NCI-H2171 (cell line): ENCODE results near the gene CLEC4M.
"Not testable (repeated sequence)": the region's sequence is repeated elsewhere in the genome, so short reads cannot be mapped to it uniquely, and the experiment has no call there.

ENCODE experiments used
- DNase-seq: peaks from one replicate; lab custom pipeline; 2025; lab: John Stamatoyannopoulos, UW

Gene CLEC4M

DNA sequence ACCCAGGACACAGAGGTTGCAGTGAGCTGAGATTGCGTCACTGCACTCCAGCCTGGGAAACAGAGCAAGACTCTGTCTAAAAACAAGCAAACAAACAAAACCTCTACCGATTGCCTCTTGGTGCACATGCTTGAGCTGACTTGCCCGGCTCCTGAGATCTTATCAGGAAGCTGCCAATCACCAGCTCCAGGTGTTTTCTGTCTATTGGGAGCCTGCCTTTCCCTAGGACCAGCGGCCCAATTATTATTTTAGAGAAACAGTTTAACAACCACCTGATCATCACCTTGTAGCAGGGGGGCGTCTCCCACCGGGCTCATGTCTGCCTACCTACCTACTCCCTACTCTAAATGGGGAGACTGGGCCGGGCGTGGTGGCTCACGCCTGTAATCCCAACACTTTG is 10.8 kb downstream of the CLEC4M start:
- peak; percentile 48 for DNase-seq

DNA sequence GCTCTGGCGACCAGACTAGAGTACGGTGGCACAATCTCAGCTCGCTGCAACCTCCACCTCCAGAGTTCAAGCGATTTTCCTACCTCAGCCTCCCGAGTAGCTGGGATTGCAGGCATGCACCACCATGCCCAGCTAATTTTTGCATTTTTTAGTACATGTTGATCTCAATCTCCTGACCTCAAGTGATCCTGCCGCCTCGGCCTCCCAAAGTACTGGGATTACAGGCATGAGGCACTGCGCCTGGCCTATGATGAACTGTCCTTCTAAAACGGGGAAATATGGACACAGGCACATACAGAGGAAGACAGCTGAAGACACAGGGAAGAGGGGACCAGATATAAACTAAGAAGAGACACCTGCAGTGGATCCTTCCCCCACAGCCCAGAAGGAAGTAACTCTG is 12.7 kb downstream of the CLEC4M start:
- DNase-seq: no peak

DNA sequence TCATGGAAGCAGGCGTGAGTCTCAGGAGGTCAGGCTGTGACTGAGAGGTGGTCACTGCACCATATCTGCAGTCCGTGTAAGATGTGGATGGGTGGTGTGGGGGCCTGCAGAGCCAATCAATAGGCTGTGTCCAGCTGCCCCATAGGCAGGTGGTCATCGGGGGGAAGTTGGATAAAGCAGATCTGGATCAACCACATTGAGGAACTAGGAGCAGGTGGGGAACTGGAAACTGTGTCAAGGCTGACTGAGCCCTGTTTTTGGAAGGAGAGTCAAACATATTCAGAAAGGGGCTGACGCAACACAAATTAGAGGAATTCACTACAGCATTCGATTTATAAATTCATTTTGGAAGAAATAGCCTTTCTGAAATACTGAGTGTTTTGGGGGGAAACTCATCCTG is 15.0 kb downstream of the CLEC4M start:
- no peak for DNase-seq

DNA sequence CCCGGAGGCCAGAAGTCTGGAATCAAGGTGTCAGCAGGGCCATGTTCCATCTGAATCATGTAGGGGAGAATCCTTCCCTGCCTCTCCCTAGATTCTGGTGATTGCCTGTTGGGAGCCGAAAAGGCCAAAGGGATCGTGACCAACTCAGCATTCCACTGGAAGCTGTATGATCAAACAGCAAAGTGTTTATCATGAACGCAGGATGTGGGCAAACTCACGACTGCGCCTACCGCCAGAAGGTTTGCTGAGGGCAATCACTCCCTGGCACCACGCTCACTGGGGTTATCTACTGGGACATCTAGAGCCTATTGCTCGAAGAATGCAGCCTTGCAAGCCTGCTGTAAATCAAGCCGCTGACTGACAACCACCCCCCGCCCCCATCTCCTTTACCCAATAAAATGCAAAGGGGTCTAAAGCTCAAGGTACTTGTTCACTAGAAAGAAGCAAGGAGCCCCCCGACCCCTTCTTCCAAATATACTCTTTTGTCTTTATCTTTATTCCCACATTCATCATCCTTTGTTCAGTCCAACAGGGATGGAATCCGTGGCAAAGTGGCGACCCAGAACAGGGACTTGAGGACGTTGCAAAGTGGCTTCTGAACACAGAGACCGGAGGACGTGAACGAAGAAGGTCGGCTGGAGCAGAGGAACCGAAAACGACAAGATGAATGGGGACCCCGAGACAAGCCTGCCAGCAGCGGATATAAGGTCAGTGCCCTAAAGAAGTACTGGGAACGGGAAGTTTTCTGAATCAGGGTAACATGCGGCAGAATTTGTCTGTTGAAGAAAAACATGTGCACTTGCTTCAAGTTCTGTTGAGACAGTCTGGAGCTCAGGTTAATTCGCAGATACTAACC is 16.8 kb downstream of the CLEC4M start:
- DNase-seq: no peak

DNA sequence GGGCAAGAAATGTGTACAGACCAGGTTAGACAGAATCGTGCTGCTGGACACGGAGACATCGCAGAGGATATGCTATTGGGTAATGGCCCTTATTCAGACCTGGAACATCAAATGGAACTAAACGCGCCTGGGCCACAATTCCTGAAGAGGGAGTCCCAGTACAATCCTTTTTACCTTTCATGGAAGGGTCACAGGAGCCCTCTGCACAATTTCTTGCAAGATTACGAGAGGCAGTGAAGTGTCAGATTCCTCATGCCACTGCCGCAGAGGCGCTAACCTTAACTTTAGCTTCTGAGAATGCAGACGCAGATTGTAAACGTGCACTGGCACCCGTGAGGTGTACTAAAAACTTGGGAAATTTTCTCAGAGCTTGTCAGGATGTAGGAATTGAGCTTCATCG is 18.1 kb downstream of the CLEC4M start:
- DNase-seq: no peak

DNA sequence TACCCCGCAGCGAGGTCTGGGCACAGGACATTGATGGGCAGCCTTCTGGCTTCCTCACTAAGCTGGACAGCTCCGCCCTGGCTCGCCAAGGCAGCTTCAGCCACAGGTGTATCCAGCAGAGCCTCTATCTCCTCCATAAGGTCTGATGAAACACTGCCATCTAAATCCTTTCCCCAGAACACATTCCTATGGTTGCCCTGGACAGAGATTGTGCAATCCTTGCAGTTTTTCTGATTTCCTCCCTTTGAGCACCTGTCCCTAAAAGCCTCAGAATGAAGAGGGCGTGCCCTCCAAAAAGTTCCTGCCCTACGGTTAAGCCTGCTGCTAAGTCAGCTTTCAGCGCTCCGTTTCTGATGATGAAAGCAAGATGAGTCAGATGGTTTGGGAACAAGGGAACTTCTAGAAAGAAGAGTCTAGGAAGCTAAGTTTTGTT is 21.0 kb downstream of the CLEC4M start:
- no peak for DNase-seq

DNA sequence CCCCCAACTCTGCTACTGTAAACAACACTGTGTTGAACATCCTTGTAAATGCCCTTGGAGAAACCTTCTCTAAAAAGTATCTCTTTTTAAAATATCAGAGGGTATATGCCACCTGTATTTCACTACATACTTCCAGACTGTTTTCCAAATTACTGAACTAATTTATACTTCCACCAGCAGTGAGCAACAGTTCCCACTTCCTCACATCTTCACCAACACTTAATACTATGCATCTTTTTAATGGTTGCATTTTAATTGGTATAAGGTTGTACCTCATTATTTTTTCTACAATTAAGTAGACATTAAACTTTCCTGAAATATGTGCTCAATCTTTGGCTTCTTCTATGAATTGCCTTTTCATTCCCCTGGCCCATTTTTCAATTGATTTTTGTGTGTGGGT is 21.8 kb downstream of the CLEC4M start:
- DNase-seq: no peak

DNA sequence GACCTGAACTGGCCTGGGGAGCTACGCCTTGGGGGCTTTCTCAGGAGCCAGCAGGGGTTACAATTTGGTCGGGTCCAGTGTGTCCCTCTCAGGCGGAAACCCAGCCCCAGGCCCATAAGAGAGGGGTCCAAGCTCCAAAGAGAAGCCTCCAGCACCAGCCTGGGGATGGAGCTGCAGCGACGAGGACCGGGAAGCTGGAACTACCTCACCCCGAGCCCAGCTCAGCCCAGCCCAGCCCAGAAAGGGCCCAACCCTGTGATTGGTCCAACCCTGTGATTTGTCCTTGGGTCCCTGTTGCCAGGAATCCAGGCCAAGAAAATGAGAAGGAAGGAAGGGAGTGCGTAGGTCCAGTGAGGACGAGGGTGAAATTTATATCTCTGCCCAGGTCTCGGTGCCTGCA is 24.1 kb downstream of the CLEC4M start:
- DNase-seq: no peak

DNA sequence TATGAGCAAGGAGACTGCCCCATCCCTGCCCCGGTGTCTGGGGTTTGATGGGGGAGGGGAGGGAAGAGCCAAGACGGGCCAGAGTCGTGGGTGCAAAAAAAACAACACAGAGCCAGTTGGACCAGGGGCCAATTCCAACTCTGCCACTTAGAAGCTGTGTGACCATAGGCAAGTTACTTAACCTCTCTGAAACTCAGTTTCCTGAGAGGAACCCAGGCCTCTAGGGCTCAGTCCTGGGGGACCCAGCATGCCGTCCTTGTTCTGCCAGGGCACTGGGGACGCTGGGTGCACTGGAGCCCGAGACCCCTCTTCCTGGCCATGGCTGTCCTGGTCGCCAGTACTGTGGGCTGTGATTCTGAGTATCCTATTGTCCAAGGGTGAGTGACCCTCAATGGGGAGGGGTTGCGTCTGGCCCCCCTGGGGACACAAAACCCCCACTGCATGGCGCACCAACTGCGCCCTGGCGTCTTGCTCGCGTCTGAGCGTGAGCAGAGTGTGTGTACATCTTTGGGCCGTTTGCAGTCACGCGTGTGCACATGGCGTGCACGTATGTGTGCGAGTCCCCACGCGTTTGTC is 24.6 kb downstream of the CLEC4M start:
- DNase-seq: no peak

DNA sequence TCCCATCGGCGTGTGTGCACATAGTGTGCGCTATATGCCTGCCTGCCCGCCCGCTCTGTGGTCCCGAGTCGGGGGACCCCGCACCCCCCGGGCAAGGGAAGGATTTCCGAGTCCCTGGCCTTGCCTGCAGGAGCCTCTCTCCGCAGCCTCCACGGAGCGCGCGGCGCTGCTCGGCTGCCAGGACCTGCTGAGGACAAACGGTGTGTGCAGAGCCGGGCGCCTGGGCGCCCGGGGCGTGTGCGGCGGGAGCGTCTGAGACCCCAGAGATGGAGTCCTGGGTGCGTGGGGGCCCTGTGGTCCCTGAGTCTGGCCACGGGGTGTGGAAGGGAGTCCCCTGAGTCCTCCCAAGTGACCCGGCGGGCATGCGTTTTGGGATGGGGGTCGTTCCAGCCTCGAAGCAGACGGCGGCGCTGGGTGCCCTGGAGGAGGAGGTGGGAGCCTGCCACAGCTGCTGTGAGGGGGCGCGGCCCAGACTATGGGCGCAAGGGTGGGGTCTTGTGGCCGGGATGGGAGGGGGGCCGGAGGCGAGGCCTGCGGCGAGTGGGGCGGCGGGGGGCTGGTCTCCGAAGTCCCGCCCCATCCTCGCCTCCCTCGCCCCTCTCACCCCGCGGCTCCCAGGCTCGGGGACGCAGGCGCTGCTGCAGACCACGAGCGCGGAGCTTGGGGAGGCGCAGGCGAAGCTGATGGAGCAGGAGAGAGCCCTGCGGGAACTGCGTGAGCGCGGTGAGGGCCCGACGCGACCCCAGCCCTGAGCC is 25.3 kb downstream of the CLEC4M start:
- peak; percentile 39 for DNase-seq

DNA sequence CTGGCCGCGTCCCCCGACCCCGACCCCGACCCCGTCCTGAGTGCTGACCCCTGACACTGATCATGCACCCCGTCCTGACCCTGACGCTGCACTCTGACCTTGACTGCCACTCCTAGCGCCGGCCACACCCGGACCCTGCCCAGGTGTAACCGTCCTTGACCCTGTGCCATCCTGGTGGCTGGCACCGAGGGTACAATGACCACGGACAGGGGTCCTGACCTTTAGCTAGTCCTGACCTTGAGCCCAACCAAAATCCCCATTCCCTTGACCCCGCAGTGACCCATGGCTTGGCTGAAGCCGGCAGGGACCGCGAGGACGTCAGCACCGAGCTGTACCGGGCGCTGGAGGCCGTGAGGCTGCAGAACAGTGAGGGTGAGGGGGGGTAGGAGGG is 25.9 kb downstream of the CLEC4M start:
- DNase-seq: no peak

DNA sequence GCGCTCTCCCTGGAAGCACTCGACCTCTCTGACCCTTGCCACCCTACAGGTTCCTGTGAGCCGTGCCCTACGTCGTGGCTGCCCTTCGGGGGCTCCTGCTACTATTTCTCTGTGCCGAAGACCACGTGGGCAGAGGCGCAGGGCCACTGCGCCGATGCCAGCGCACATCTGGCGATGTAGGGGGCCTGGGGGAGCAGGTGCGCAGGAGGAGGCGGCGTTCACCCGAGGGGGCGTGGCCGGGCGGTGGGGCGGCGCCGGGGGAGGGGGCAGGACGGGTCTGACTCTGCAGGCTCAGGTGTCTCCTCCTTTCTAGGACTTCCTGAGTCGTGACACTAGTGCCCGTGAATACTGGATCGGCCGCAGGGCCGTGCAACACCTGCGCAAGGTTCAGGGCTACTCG is 26.4 kb downstream of the CLEC4M start:
- DNase-seq: peak; percentile 77

DNA sequence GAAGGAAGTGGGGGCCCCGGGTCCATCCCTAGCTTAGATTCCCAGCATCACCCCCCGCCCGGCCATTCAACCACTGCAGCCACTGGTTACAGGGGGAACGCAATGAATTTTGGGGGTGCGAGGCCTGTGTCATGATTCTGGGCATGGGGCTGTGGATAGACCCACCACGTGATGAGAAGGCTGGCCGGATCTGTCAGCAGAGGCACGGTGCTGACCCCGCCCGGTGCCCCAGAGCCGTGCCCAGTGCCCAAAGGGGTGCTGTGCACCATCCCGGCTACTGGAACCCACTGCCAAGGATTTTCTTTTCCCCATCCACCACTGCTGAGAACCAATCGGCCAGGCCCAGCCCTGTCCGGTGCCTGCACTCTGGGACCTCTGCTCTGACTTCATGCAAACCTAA is 27.4 kb downstream of the CLEC4M start:
- DNase-seq: no peak

DNA sequence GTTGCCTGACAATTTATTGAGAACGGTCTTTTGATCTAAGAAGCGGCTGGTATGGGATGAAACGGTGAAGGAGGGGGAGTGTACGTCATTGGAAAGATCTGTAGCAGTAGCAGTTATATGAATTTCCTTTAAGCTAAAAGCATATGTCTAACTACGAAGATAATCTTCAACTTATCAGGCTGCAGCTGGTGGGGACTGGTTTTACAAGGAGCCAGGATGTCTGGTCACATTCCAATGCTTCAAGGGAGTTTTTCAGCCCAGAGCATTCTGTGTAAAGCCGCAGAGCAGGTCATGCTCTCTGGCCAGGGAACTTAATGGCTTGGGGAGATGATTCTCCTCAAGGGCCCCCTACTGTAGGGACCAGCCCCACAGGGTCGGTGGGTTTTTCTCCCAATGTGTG is 29.2 kb downstream of the CLEC4M start:
- DNase-seq: no peak

DNA sequence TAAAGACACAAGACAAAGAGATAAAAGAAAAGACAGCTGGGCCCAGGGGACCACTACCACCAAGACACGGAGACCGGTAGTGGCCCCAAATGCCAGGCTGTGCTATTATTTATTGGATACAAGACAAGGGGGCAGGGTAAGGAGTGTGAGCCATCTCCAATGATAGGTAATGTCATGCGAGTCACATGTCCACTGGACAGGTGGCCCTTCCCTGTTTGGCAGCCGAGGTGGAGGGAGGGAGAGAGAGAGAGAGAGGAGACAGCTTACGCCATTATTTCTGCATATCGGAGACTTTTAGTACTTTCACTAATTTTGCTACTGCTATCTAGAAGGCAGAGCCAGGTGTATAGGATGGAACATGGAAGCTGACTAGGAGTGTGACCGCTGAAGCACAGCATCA is 29.7 kb downstream of the CLEC4M start:
- DNase-seq: not testable (repeated sequence)

DNA sequence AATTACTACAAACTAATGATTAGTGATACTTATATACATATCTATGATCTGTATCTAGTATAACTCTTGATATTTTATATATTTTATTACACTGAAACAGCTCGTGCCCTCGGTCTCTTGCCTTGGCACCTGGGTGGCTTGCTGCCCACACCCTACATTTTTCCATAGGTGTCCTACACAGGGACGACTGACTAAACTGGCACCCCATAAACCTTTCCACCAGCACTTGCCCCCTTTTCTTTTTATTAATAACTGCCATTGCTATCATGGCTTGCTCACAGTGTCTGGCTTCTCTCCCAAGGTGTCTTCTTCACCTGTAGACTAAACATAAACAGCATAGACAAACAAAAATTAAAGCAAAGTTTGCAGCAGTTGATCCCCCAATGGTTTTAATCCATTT is 30.4 kb downstream of the CLEC4M start:
- DNase-seq: no peak

DNA sequence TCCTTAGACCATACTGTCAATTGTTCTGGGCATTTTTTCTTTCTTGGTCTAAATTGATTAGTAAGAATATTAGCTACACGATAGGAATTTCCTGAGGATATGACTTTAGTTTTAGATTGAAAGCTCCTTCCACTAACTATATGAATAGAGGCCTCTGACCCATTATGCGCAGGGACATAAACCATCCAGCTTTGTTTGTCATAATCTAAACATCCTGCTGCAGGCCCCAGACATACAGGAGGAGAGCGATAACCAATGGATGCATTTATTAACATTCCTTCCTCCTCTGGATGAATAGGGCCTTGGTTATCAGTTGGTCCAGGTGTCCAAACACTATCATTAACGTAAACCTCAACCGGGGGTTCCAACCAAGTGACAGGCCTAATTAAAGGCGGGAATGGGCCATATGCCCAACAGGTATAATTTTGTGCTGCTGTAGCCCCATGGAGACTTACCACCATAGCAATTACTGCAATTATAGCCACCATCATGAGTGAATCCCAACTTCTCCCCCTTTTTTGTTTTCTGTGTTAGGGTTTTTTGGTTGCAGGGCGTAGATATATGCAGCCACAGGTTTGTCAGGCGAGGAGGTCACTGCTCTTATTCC is 32.6 kb downstream of the CLEC4M start:
- no peak for DNase-seq

DNA sequence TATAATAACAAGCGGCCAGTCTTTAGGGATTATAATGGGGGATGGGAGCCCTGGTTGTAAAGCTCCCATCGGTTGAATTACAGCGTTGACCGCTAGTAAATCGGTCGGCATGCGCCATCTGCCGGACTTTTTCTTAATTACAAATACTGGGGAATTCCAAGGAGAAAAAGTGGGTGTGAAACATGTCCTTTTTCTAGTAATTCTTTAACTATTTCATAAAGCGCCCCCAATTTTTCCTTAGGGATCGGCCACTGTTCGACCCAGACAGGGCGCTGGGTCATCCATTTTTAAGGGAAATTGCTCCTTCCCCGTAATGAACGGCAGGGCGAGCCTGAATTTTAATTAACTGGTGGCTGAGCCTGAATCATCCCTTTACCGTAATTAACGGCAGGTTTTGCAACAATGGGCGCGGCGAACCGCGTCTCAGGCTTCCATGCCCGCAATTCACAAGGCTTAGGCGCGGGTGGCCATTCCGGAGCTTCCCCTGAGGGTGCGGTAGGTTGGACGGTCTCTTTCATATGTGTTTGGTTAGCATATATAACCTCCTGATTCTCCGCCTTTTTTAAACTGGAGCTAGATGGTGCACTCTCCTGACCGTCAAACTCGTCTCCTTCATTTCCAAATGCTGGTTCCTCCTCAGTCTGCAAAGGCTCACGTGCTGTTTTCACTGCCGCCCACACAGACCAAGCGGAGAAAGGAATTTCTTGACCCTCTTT is 36.8 kb downstream of the CLEC4M start:
- DNase-seq: peak; percentile 55

DNA sequence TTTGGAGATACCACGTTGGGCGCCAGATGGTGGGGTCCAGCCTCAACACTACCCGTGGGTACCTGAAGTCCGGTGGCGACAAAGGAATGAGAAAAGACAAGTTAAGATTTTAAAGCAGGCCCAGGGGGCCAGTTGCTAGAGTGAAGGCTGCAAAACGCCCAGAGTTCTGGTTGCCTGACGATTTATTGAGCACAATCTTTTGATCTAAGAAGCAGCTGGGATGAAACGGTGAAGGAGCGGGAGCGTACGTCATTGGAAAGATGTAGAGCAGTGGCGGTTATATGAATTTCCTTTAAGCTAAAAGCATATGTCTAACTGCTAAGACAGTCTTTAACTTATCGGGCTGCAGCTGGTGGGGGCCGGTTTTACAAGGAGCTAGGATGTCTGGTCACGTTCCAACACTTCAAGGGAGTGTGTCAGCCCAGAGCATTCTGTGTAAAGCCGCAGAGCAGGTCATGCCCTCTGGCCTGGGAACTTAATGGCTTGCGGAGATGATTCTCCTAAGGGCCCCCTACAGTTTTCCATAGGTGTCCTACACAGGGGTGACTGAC is 38.1 kb downstream of the CLEC4M start:
- DNase-seq: no peak

DNA sequence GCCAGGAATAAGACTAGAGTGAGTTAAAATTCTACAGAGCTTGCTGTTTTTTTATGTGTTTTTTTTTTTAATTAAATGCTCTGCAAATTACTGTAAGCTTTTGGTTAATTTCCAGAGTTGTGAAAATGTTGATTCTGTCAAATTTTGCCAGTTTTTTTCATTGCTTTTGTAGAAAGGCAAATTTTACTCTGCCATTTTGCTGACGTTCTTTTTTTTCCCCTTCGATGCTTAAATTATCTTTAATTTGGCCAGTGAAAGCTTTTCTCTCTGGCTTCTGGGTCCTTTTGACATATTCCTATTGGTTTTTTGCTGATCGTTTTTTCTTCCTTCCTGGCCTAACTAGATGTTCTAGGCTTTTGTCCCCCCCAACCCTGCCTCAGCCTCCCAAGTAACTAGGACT is 43.2 kb downstream of the CLEC4M start:
- DNase-seq: no peak

DNA sequence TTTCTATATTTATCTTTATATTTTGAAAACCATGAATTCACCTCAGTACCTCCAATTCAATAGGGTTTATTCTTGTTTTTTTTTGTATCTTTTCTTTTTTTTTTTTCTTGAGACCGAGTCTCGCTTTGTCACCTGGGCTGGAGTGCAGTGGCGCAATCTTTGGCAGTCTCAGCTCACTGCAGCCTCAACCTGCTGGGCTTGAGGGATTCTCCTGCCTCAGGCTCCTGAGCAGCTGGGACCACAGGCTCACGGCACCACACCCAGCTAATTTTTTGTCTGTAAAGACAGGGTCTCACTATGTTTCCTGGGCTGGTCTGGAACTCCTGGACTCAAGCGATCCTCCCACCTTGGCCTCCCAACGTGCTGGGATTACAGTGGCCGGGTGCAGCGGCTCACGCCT is 43.8 kb downstream of the CLEC4M start:
- no peak for DNase-seq

DNA sequence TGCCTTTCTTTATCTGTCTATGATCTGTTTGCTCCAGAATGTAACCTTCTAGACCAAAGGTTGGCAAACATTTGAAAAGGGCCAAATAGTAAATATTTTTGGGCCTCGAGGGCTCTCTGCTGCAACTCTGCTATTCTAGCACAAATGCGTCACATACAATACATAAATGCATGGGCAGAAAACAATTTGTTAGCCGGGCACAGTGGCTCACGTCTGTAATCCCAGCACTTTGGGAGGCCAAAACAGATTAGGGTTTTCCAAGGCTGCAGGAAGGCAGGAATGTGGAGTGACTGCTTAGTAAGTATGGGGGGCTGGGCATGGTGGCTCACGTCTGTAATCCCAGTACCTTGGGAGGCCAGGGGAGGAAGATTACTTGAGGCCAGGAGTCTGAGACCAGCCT is 45.1 kb downstream of the CLEC4M start:
- DNase-seq: no peak
